ES-I3 (cell line): Measurements from ENCODE around the gene MFAP3.
"Not testable (repeated sequence)": the region's sequence is repeated elsewhere in the genome, so short reads cannot be mapped to it uniquely, and the experiment has no call there.

Experiments
- H3K36me3 ChIP-seq: 2 replicates; pipeline ENCODE4 v1.6.1; 2013; ENCODE audit warnings: mild to moderate bottlenecking, low read length, control low read depth, moderate library complexity; ENCODE audit not compliant: insufficient read depth
- H3K4me1 ChIP-seq: 2 replicates; pipeline ENCODE4 v1.6.1; 2013; ENCODE audit warnings: mild to moderate bottlenecking, control low read depth, low read length; ENCODE audit not compliant: insufficient read depth
- H3K9ac ChIP-seq: 2 replicates; pipeline ENCODE4 v1.6.1; 2013; ENCODE audit warnings: low read depth, mild to moderate bottlenecking, low read length, moderate library complexity
- H3K9me3 ChIP-seq: 2 replicates; pipeline ENCODE4 v1.6.1; 2013; ENCODE audit warnings: mild to moderate bottlenecking, low read length, moderate library complexity; ENCODE audit not compliant: control insufficient read depth, insufficient read depth

The MFAP3 gene

GRCh38 chr5:154038707-154039457 is at the start of gene MFAP3, which contains the start of gene FAM114A2:
MFAP3 (plus strand) TSS chr5:154038967; CDS start chr5:154049723, 10,756 bp downstream.
FAM114A2 (minus strand) TSS chr5:154038910; CDS start chr5:154034953, 3,957 bp downstream.
- peak within 1 kb of the TSS; percentile 75 for H3K9ac ChIP-seq
- H3K4me1 ChIP-seq = no peaks in the 10 kb centered on the region
- H3K9me3 ChIP-seq = no peaks in the 10 kb centered on the region
- no peaks in the 10 kb centered on the region for H3K36me3 ChIP-seq

GRCh38 chr5:153991168-153991567 is 47.6 kb upstream of the MFAP3 start:
- H3K9me3 ChIP-seq = no peaks in the 10 kb centered on the region
- H3K36me3 ChIP-seq = no peaks in the 10 kb centered on the region
- H3K9ac ChIP-seq = no peak overlapping the region
- H3K4me1 ChIP-seq = no peaks in the 10 kb centered on the region

GRCh38 chr5:153998010-153998409 is 40.8 kb upstream of the MFAP3 start:
- H3K36me3 ChIP-seq = no peaks in the 10 kb centered on the region; the same call in 1 of the 2 replicates
- H3K4me1 ChIP-seq = peaks cover 6% of the 10 kb centered on the region; the same call in 1 of the 2 replicates
- no peak overlapping the region for H3K9ac ChIP-seq
- H3K9me3 ChIP-seq = no peaks in the 10 kb centered on the region

- Histone ChIP-seq H3K9me3 (no peaks in the 10 kb centered on the region), H3K9ac (no peak overlapping the region), H3K4me1 (peaks cover 6% of the 10 kb centered on the region; the same call in 1 of the 2 replicates), H3K36me3 (no peaks in the 10 kb centered on the region; the same call in 1 of the 2 replicates)
Measured at GRCh38 chr5:153998768-153999167, 40.0 kb upstream of the MFAP3 start.

DNA sequence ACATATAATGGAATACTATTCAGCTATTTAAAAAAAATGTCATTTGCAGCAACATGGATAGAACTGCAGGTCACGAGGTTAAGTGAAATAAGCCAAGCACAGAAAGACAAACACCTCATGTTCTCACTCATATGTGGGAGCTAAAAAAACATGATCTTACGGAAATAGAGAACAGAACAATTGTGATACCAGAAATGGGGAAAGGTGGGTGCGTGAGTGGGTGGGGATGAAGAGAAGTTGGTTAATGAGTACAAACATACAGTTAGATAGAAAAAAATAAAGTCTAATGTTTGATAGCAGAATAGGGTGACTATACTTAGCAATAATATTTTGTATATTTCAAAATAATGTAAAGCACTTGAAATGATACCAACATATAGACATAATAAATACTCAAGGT is 38.8 kb upstream of the MFAP3 start:
- no peaks in the 10 kb centered on the region for H3K9me3 ChIP-seq
- no peak overlapping the region for H3K9ac ChIP-seq
- no peaks in the 10 kb centered on the region; the same call in 1 of the 2 replicates for H3K36me3 ChIP-seq
- H3K4me1 ChIP-seq = peaks cover 6% of the 10 kb centered on the region; the same call in 1 of the 2 replicates

- Histone ChIP-seq H3K36me3 (no peaks in the 10 kb centered on the region; the same call in 1 of the 2 replicates), H3K9me3 (no peaks in the 10 kb centered on the region), H3K9ac (no peak overlapping the region), H3K4me1 (peaks cover 6% of the 10 kb centered on the region; the same call in 1 of the 2 replicates)
Measured at GRCh38 chr5:154000703-154001102, 38.1 kb upstream of the MFAP3 start.

DNA sequence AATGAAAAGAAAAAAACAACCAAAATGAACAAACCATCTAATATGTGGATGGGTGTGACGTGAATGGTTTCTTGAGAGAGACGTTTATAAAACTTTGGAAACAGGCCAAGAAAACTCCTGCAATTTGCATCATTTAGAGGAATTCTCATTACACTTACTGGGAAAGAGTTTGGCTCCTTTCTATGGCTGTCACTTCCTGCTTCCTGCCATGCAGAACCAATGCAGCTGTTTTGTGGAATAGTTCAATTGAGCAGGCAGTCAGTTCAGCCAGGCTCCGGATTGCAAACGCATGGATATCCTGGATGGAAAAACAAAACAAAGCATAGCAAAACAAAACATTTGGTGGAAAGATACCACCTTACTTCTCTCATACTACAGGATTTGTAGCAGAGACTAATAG is 36.7 kb upstream of the MFAP3 start:
- H3K4me1 ChIP-seq = peaks cover 6% of the 10 kb centered on the region; the same call in 1 of the 2 replicates
- H3K36me3 ChIP-seq = no peaks in the 10 kb centered on the region; the same call in 1 of the 2 replicates
- H3K9me3 ChIP-seq = no peaks in the 10 kb centered on the region
- no peak overlapping the region for H3K9ac ChIP-seq

DNA sequence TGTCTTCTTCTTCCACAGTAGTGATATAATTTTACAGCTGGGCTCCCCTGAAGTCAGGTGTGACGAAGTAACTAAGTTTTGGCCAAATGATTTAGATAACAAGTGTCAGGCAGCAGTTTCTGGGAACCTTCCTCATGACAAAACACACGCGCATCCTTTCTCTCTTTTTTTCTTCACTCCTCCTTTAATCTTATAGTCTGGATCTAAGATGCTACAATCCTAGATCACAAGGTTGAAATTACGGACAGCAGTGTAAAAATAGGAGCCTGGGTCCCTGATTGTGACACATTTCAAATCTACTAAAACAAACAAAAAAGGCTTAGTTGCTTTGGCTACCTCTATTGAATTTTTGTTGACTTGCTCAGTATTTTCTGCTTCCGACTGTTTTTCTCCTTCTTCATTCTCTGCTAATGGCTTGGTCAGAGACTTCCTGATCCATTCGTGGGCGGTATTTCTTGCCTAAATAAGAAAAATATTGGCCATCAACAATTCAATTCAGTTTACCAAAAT is 36.2 kb upstream of the MFAP3 start:
- H3K9ac ChIP-seq = no peak overlapping the region
- H3K4me1 ChIP-seq = peaks cover 6% of the 10 kb centered on the region; the same call in 1 of the 2 replicates
- H3K36me3 ChIP-seq = no peaks in the 10 kb centered on the region; the same call in 1 of the 2 replicates
- H3K9me3 ChIP-seq = no peaks in the 10 kb centered on the region

- Histone ChIP-seq H3K4me1 (peaks cover 6% of the 10 kb centered on the region; the same call in 1 of the 2 replicates), H3K9me3 (no peaks in the 10 kb centered on the region), H3K9ac (no peak overlapping the region), H3K36me3 (no peaks in the 10 kb centered on the region)
Measured at GRCh38 chr5:154005648-154006047, 33.1 kb upstream of the MFAP3 start.

- Histone ChIP-seq H3K36me3 (no peaks in the 10 kb centered on the region), H3K9ac (no peak overlapping the region), H3K9me3 (no peaks in the 10 kb centered on the region), H3K4me1 (no peaks in the 10 kb centered on the region)
Measured at GRCh38 chr5:154010660-154011059, 28.1 kb upstream of the MFAP3 start.

DNA sequence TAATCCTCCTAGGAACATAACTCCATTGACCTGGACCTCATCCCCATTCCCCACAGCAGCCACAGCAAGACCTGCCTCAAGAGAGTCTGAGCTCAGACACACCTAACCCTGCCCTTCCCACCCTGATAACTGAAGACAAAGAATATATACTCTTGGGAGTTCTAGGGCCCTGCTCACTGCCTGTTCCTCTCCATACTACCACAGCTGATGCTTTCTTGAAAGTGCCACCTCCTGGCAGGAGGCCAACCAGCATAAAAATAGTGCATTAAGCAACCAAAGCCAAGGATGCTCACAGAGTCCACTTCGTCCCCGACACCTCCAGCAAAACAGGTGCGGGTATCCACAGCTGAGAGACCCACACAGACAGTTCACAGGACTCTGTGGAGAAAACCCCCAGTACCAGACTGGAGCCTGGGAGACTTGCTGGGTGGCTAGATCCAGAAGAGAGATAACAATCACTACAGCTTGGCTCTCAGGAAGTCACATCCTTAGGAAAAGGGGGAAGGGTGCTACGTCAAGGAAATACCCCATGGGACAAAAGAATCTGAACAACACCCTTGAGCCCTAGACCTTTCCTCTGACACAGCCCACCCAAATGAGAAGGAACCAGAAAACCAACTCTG is 23.6 kb upstream of the MFAP3 start:
- H3K9ac ChIP-seq = no peak overlapping the region
- no peaks in the 10 kb centered on the region for H3K9me3 ChIP-seq
- H3K4me1 ChIP-seq = no peaks in the 10 kb centered on the region
- H3K36me3 ChIP-seq = no peaks in the 10 kb centered on the region

DNA sequence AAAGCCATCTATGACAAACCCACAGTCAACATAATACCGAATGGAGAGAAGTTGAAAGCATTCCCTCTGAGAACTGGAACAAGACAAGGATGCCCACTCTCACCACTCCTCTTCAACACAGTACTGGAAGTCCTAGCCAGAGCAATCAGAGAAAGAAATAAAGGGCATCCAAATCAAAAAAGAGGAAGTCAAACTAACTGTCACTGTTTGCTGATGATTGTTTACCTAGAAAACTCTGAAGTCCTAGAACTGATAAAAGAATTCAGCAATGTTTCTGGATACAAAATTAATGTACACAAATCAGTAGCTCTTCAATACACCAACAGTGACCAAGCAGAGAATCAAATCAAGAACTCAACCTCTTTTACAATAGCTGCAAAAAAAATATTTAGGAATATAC is 19.8 kb upstream of the MFAP3 start:
- not testable (repeated sequence) for H3K9me3 ChIP-seq, H3K36me3 ChIP-seq, H3K9ac ChIP-seq, H3K4me1 ChIP-seq

GRCh38 chr5:154025951-154026350 is 12.8 kb upstream of the MFAP3 start:
- no peak overlapping the region for H3K9ac ChIP-seq
- no peaks in the 10 kb centered on the region for H3K4me1 ChIP-seq
- H3K9me3 ChIP-seq = no peaks in the 10 kb centered on the region
- H3K36me3 ChIP-seq = no peaks in the 10 kb centered on the region

DNA sequence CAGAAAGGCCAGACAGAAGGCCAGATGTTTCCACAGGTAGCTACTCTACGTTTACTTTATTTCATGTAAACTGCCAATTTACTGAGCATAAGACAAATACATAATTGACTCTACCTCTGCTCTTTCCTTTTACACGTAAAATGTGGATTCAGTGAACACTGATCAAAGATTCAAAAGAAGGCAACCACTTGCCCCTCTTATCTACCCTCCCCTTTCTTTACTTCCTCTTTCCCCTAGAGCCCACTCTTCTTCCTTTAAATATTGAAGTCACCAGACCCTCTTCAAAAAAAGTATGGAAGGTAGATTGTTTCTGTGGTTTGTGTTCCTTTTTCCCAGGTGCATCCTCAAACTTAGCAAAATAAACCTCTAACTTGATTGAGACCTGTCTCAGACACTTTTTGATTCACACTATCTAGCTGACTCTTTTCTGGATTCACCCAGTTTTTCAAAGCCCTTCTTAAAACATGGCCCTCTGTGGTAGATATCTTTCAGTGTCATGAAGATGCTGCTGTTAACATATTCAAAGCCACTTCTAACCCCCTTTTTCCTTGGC is 6.8 kb upstream of the MFAP3 start:
- Histone ChIP-seq H3K9ac (no peak overlapping the region), H3K36me3 (no peaks in the 10 kb centered on the region), H3K4me1 (no peaks in the 10 kb centered on the region), H3K9me3 (no peaks in the 10 kb centered on the region)
